IMR-90 (cell line): ENCODE results near the gene ENDOU. TPM values are rescaled to one million over a fixed set of nuclear protein-coding genes. Genes with fewer than 3 reads are reported as not detected.

Experiments used
- ATAC-seq: fragments of 200-7000 bp; cut with Tn5 transposase; 2 replicates; pipeline ENCODE4 v1.9.1; 2020; ENCODE audit warnings: low read depth, mild to moderate bottlenecking, moderate library complexity
- BruUV-seq: library from RNA; stranded (reverse); fragments of 400-500 nt; replicated peaks from 2 replicates; lab custom pipeline; 2021; lab: Mats Ljungman, UMichigan
- CTCF ChIA-PET: fragments of 300-600 bp; formaldehyde crosslinking; extraction: SDS; loops from one replicate; lab custom pipeline; 2021; ENCODE audit warnings: antibody characterized with exemption; lab: Yijun Ruan, JAX
- POLR2A ChIA-PET: fragments of 300-600 bp; sonication (Branson Sonifier 250); formaldehyde crosslinking; loops from one replicate; lab custom pipeline; 2022; ENCODE audit warnings: antibody characterized with exemption; ENCODE audit not compliant: unreplicated experiment; lab: Charles Lee
- DNase-seq: peaks from one replicate; pipeline ENCODE4 v3.0.0; 2013
- H2AFZ ChIP-seq: replicated peaks from 2 replicates; pipeline ENCODE3; 2013; ENCODE audit warnings: low read length, mild to moderate bottlenecking; ENCODE audit not compliant: poor library complexity
- H2AK5ac ChIP-seq: 2 replicates; pipeline ENCODE4 v1.6.1; 2013; ENCODE audit warnings: low read depth, low read length, inconsistent platforms
- H2AK9ac ChIP-seq: replicated peaks from 2 replicates; pipeline ENCODE3; 2013; ENCODE audit warnings: mild to moderate bottlenecking, low read depth, low read length, moderate library complexity; ENCODE audit not compliant: poor library complexity
- H2BK120ac ChIP-seq: 2 replicates; pipeline ENCODE4 v1.6.1; 2013; ENCODE audit warnings: low read depth, low read length, inconsistent platforms
- H2BK15ac ChIP-seq: 3 replicates; pipeline ENCODE4 v1.6.1; 2013; ENCODE audit warnings: low read depth, low read length, inconsistent platforms
- H2BK20ac ChIP-seq: 2 replicates; pipeline ENCODE4 v1.6.1; 2013; ENCODE audit warnings: low read depth, mild to moderate bottlenecking, inconsistent platforms, low read length, moderate library complexity
- H2BK5ac ChIP-seq: 2 replicates; pipeline ENCODE4 v1.6.1; 2013; ENCODE audit warnings: mild to moderate bottlenecking, low read depth, low read length, inconsistent platforms; ENCODE audit not compliant: poor library complexity, severe bottlenecking
- H3K14ac ChIP-seq: replicated peaks from 2 replicates; pipeline ENCODE4 v1.6.1; 2013; ENCODE audit warnings: low read depth, low read length, inconsistent platforms
- H3K18ac ChIP-seq: 2 replicates; pipeline ENCODE4 v1.6.1; 2013; ENCODE audit warnings: low read depth, low read length, control low read depth
- H3K23ac ChIP-seq: 2 replicates; pipeline ENCODE4 v1.6.1; 2013; ENCODE audit warnings: low read depth, low read length, inconsistent platforms
- H3K27ac ChIP-seq: 2 replicates; pipeline ENCODE4 v1.5.1; 2013; ENCODE audit warnings: mild to moderate bottlenecking, control low read depth, low read length; ENCODE audit not compliant: insufficient read depth
- H3K27me3 ChIP-seq: 2 replicates; pipeline ENCODE4 v1.6.1; 2013; ENCODE audit warnings: low read length; ENCODE audit not compliant: control insufficient read depth, insufficient read depth
- H3K36me3 ChIP-seq: 2 replicates; pipeline ENCODE4 v1.6.1; 2013; ENCODE audit warnings: low read length, mixed read lengths; ENCODE audit not compliant: control insufficient read depth, insufficient read depth
- H3K4ac ChIP-seq: 2 replicates; pipeline ENCODE4 v1.6.1; 2013; ENCODE audit warnings: low read depth, low read length, inconsistent platforms
- H3K4me1 ChIP-seq: 2 replicates; pipeline ENCODE4 v1.6.1; 2013; ENCODE audit warnings: low read length, mixed read lengths; ENCODE audit not compliant: control insufficient read depth, insufficient read depth
- H3K4me2 ChIP-seq: 2 replicates; pipeline ENCODE4 v1.6.1; 2013; ENCODE audit warnings: low read depth, mild to moderate bottlenecking, control low read depth, low read length, moderate library complexity
- H3K4me3 ChIP-seq: 2 replicates; pipeline ENCODE4 v1.5.1; 2013; ENCODE audit warnings: low read depth, mild to moderate bottlenecking, control low read depth, low read length, moderate library complexity; ENCODE audit not compliant: insufficient read depth
- H3K56ac ChIP-seq: 2 replicates; pipeline ENCODE4 v1.6.1; 2013; ENCODE audit warnings: low read length, inconsistent platforms; ENCODE audit not compliant: insufficient read depth; ENCODE audit errors: extremely low read depth
- H3K79me1 ChIP-seq, 2 experiments: 2 replicates each; pipeline ENCODE4 v1.6.1; 2013; ENCODE audit warnings: low read length in 2 of 2, inconsistent platforms in 1 of 2, low read depth in 1 of 2
- H3K9ac ChIP-seq: 2 replicates; pipeline ENCODE4 v1.6.1; 2013; ENCODE audit warnings: low read depth, low read length, control low read depth
- H3K9me1 ChIP-seq: 2 replicates; pipeline ENCODE4 v1.6.1; 2013; ENCODE audit warnings: low read length, inconsistent platforms; ENCODE audit not compliant: insufficient read depth
- H3K9me3 ChIP-seq: 2 replicates; pipeline ENCODE4 v1.6.1; 2013; ENCODE audit warnings: low read length; ENCODE audit not compliant: control insufficient read depth, insufficient read depth
- H4K20me1 ChIP-seq: 2 replicates; pipeline ENCODE4 v1.6.1; 2013; ENCODE audit warnings: low read length, inconsistent platforms; ENCODE audit not compliant: insufficient read depth
- H4K5ac ChIP-seq: 2 replicates; pipeline ENCODE4 v1.6.1; 2013; ENCODE audit warnings: mild to moderate bottlenecking, low read depth, low read length, control low read depth
- H4K8ac ChIP-seq, 2 experiments: 2 replicates each; pipeline ENCODE4 v1.6.1; 2013; ENCODE audit warnings: low read depth in 2 of 2, low read length in 2 of 2, control low read depth in 1 of 2, inconsistent platforms in 1 of 2
- H4K91ac ChIP-seq: 2 replicates; pipeline ENCODE4 v1.6.1; 2013; ENCODE audit warnings: low read depth, low read length, inconsistent platforms; ENCODE audit not compliant: insufficient read depth
- CTCF ChIP-seq: conservative IDR thresholded peaks from 2 replicates; pipeline ENCODE4 v1.5.1; 2012; ENCODE audit warnings: mild to moderate bottlenecking, low read depth, low read length, improper control_type of control experiment
- ELK1 ChIP-seq: fragments of 150-350 bp; IDR thresholded peaks from 2 replicates; pipeline ENCODE4 v1.6.1; 2016; ENCODE audit warnings: low read depth, mild to moderate bottlenecking, low read length, moderate library complexity, borderline replicate concordance
- MAZ ChIP-seq: IDR thresholded peaks from 2 replicates; pipeline ENCODE4 v1.6.1; 2012; ENCODE audit warnings: low read depth, mild to moderate bottlenecking, low read length, improper control_type of control experiment, moderate library complexity, borderline replicate concordance
- MXI1 ChIP-seq: IDR thresholded peaks from 2 replicates; pipeline ENCODE4 v1.6.1; 2012; ENCODE audit warnings: low read depth, mild to moderate bottlenecking, low read length, moderate library complexity, borderline replicate concordance
- NFE2L2 ChIP-seq: fragments of 150-350 bp; IDR thresholded peaks from 2 replicates; pipeline ENCODE4 v1.6.1; 2016; ENCODE audit warnings: low read depth, mild to moderate bottlenecking, low read length
- POLR2A ChIP-seq: IDR thresholded peaks from 2 replicates; pipeline ENCODE4 v1.6.1; 2012; ENCODE audit warnings: mild to moderate bottlenecking, low read depth, low read length
- RAD21 ChIP-seq: IDR thresholded peaks from 2 replicates; pipeline ENCODE4 v1.6.1; 2012; ENCODE audit warnings: low read length, improper control_type of control experiment
- RFX5 ChIP-seq: IDR thresholded peaks from 2 replicates; pipeline ENCODE4 v1.8.0; 2012; ENCODE audit warnings: low read depth, mild to moderate bottlenecking, low read length, moderate library complexity
- SMC3 ChIP-seq: fragments of 150-350 bp; IDR thresholded peaks from 2 replicates; pipeline ENCODE4 v1.6.1; 2016; ENCODE audit warnings: low read depth, mild to moderate bottlenecking, antibody characterized with exemption, low read length, moderate library complexity
- USF2 ChIP-seq: fragments of 150-350 bp; IDR thresholded peaks from 2 replicates; pipeline ENCODE4 v1.6.1; 2017; ENCODE audit warnings: mild to moderate bottlenecking, antibody characterized with exemption, low read length, low read depth
- WGBS, 2 experiments: methylation state at CpG; one replicate each; pipeline versions ENCODE4 v1.1.5 to v1.1.7; 2013; ENCODE audit warnings: missing lambda C conversion rate in 2 of 2; ENCODE audit not compliant: insufficient read length in 1 of 2; ENCODE audit errors: extremely low coverage in 2 of 2; 5-methylcytosine and 5-hydroxymethylcytosine counted together
- dilution Hi-C: fragments of 300-500 bp; cut with HindIII; formaldehyde crosslinking; loops from one replicate; pipeline ENCODE4 v1.14.3; 2018; ENCODE audit warnings: low sequenced_read_pairs; ENCODE audit not compliant: unreplicated experiment
- in situ Hi-C: fragments of 300-500 bp; cut with MboI; formaldehyde crosslinking; loops from 3 replicates; pipeline ENCODE4 v1.14.3; 2019; ENCODE audit warnings: low sequenced_read_pairs, inconsistent platforms, mixed read lengths
- intact Hi-C: fragments of 100-400 bp; cut with micrococcal nuclease; formaldehyde crosslinking; loops from 2 replicates; pipeline ENCODE4 v1.10.0; 2022
- polyA plus RNA-seq, 3 experiments: library from polyadenylated mRNA; depleted of rRNA; stranded (reverse); fragments of >200 nt; gene quantifications; 2 replicates each; pipeline ENCODE4 v1.2.3, GENCODE V29; 2012; ENCODE audit warnings: low replicate concordance in 1 of 3
- total RNA-seq: library from RNA; depleted of rRNA; stranded (reverse); fragments of >200 nt; gene quantifications from 2 replicates; pipeline ENCODE4 v1.2.3, GENCODE V29; 2012

ENDOU gene
- total and polyA plus RNA-seq, 2 of the 4 experiments (the other 2 are of a cell fraction): under 0.01 to 0.09 TPM

DNA sequence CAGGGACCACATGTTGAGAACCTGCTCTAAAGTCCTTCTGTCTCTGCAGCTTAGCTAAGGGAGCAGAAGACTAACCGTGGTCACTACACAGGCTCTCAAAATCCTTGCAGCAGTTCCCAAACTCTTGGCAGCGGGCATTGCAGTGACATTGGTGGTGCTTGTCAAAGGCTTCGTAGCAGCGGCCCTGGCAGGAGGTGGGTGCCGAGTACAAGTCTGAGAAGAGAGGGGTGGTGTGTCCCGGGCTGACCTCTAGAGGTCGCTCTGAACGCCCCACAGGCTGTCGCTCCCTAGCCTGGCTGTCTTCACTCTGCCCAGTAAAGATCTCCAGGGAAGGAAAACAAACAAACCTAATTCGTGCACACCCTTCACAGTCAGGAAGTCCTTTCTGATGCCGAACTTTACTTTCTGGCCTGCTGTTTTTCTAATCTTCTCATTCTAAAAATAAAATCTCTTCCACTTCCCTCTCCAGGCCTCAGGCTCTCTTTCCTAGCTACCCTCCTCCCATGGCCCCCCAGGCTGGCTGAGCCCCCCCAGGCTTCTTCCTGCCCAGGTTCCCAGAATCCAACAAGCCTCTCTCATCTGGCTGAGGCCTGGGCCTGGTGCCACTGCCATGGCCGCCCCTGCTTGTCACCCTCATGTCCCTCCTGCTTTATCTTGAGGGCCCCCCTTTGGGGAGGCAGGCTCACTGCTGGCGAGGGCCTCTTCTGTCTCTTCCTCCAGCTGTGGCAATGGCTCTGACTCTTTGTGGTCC lies 7.7 kb downstream of the ENDOU start:
- BruUV-seq: no TSS peak
- Histone ChIP-seq H3K23ac (no peak overlapping the region), H2BK5ac (no peak overlapping the region), H3K4me2 (peak overlapping the region; percentile 13; the same call in 1 of the 2 replicates), H2AFZ (peak overlapping the region; percentile 82), H3K79me1 (no peaks in the 10 kb centered on the region), H3K4ac (peak overlapping the region; percentile 42), H3K4me3 (no peak overlapping the region), H3K18ac (peak overlapping the region; percentile 10; the same call in 1 of the 2 replicates), H3K27me3 (no peaks in the 10 kb centered on the region), H3K14ac (no peak overlapping the region), H4K20me1 (no peaks in the 10 kb centered on the region), H3K56ac (0 out of 2 replicates have a peak overlapping the region, but pooled peaks have one; percentile 26), H2BK120ac (peak overlapping the region; percentile 22; the same call in 1 of the 2 replicates), H3K9ac (peak overlapping the region; percentile 47), H2BK20ac (peak overlapping the region; percentile 8; the same call in 1 of the 2 replicates), H4K5ac (peak overlapping the region; percentile 66), H3K9me3 (no peaks in the 10 kb centered on the region), H3K36me3 (no peaks in the 10 kb centered on the region), H4K91ac (peak overlapping the region; percentile 41; the same call in 1 of the 2 replicates), H2BK15ac (no peak overlapping the region; the same call in 2 of the 3 replicates), H4K8ac (peak overlapping the region; percentile 0 to 77; a peak in 3 of 4 replicates), H3K27ac (peak overlapping the region; percentile 71), H3K4me1 (peaks cover 8% of the 10 kb centered on the region), H3K9me1 (no peaks in the 10 kb centered on the region), H2AK5ac (peak overlapping the region; percentile 5; the same call in 1 of the 2 replicates), H2AK9ac (peak overlapping the region; percentile 10)
- WGBS, 2 experiments: 20% methylated on average over 5 of the region's 13 CpGs; no CpG with 5 or more reads in 1 of the 2 experiments
- intact Hi-C loops: loop anchor here (1.0 to 10.0 kb wide), 3 partner anchors 42 to 447 kb away; partner anchors contain the start of gene TMEM106C
- TF ChIP-seq USF2: no peak
- TF ChIP-seq CTCF: peak; percentile 93
- peak; percentile 85 for TF ChIP-seq SMC3
- no peak for TF ChIP-seq POLR2A
- TF ChIP-seq RFX5: no peak
- TF ChIP-seq ELK1: no peak
- peak; percentile 81 for TF ChIP-seq RAD21
- no peak for TF ChIP-seq NFE2L2
- 0 out of 2 replicates have a peak, but pooled peaks have one; percentile 22 for TF ChIP-seq MAZ
- no peak; the same call in 1 of the 2 replicates for TF ChIP-seq MXI1
- DNase-seq (peak; percentile 85), ATAC-seq (peak; percentile 97)
- ChIA-PET CTCF (interaction anchor here (0.5 to 1.2 kb wide), 7 partner anchors 9 to 902 kb away, joined by 3 to 7 read pairs (median 4); no protein-coding TSS in a partner anchor), POLR2A (no interaction called here)
- in situ Hi-C loops: no loop called here
- dilution Hi-C loops: no loop called here
